H9 (cell line): ENCODE measurements around the gene GRIK4. TPM values are rescaled to one million over a fixed set of nuclear protein-coding genes. Genes with fewer than 3 reads are reported as not detected.

Source experiments
- DNase-seq: peaks from one replicate; pipeline ENCODE4 v3.0.0-alpha.2; 2017
- H2AFZ ChIP-seq: one replicate; pipeline ENCODE4 v1.6.1; 2013; ENCODE audit warnings: mild to moderate bottlenecking, low read length, control low read depth, moderate library complexity
- H2AK5ac ChIP-seq: 2 replicates; pipeline ENCODE4 v1.6.1; 2013; ENCODE audit warnings: low read length, control low read depth, mixed read lengths; ENCODE audit not compliant: insufficient read length
- H2BK120ac ChIP-seq: one replicate; pipeline ENCODE4 v1.6.1; 2013; ENCODE audit warnings: low read depth, mild to moderate bottlenecking, low read length, control low read depth, inconsistent platforms; ENCODE audit not compliant: poor library complexity, severe bottlenecking
- H2BK12ac ChIP-seq: 2 replicates; pipeline ENCODE4 v1.6.1; 2013; ENCODE audit warnings: low read length, control low read depth, mixed read lengths, low read depth; ENCODE audit not compliant: insufficient read length
- H2BK15ac ChIP-seq: 2 replicates; pipeline ENCODE4 v1.6.1; 2013; ENCODE audit warnings: low read depth, low read length, control low read depth
- H2BK20ac ChIP-seq: one replicate; pipeline ENCODE4 v1.6.1; 2013; ENCODE audit warnings: low read depth, mild to moderate bottlenecking, low read length, control low read depth, inconsistent platforms; ENCODE audit not compliant: poor library complexity, severe bottlenecking
- H2BK5ac ChIP-seq: 2 replicates; pipeline ENCODE4 v1.6.1; 2013; ENCODE audit warnings: low read length, control low read depth, mixed read lengths; ENCODE audit not compliant: insufficient read length
- H3K14ac ChIP-seq: 2 replicates; pipeline ENCODE4 v1.6.1; 2013; ENCODE audit warnings: low read length, control low read depth; ENCODE audit not compliant: insufficient read depth
- H3K18ac ChIP-seq: 2 replicates; pipeline ENCODE4 v1.6.1; 2013; ENCODE audit warnings: low read depth, mild to moderate bottlenecking, mixed read lengths, low read length, control low read depth; ENCODE audit not compliant: insufficient read length
- H3K23ac ChIP-seq: 2 replicates; pipeline ENCODE4 v1.6.1; 2013; ENCODE audit warnings: low read length, control low read depth, mixed read lengths, low read depth; ENCODE audit not compliant: insufficient read length
- H3K23me2 ChIP-seq: 2 replicates; pipeline ENCODE4 v1.6.1; 2013; ENCODE audit warnings: low read depth, mild to moderate bottlenecking, mixed read lengths, low read length, control low read depth; ENCODE audit not compliant: insufficient read length, poor library complexity, severe bottlenecking
- H3K27ac ChIP-seq: 2 replicates; pipeline ENCODE4 v1.5.1; 2013; ENCODE audit warnings: low read length, control low read depth, mixed read lengths, low read depth; ENCODE audit not compliant: insufficient read length
- H3K27me3 ChIP-seq: 2 replicates; pipeline ENCODE4 v1.6.1; 2013; ENCODE audit warnings: low read length, control low read depth, inconsistent platforms; ENCODE audit not compliant: insufficient read depth
- H3K4ac ChIP-seq: 2 replicates; pipeline ENCODE4 v1.6.1; 2013; ENCODE audit warnings: low read depth, mild to moderate bottlenecking, control low read depth, inconsistent platforms, low read length, moderate library complexity
- H3K4me1 ChIP-seq: 2 replicates; pipeline ENCODE4 v1.6.1; 2013; ENCODE audit warnings: low read length, control low read depth, inconsistent platforms; ENCODE audit not compliant: insufficient read depth
- H3K4me2 ChIP-seq: 2 replicates; pipeline ENCODE4 v1.6.1; 2013; ENCODE audit warnings: low read length, control low read depth, mixed read lengths; ENCODE audit not compliant: insufficient read length, insufficient read depth
- H3K56ac ChIP-seq: 2 replicates; pipeline ENCODE4 v1.6.1; 2013; ENCODE audit warnings: low read depth, mild to moderate bottlenecking, mixed read lengths, low read length, control low read depth; ENCODE audit not compliant: insufficient read length
- H3K79me1 ChIP-seq: 2 replicates; pipeline ENCODE4 v1.6.1; 2013; ENCODE audit warnings: low read depth, mild to moderate bottlenecking, moderate library complexity, low read length, control low read depth, inconsistent platforms; ENCODE audit not compliant: insufficient read depth, poor library complexity, severe bottlenecking
- H3K79me2 ChIP-seq: 2 replicates; pipeline ENCODE4 v1.6.1; 2013; ENCODE audit warnings: low read length, control low read depth, inconsistent platforms; ENCODE audit not compliant: insufficient read depth
- H3K9ac ChIP-seq: 2 replicates; pipeline ENCODE4 v1.6.1; 2013; ENCODE audit warnings: low read length, control low read depth, mixed read lengths; ENCODE audit not compliant: insufficient read length; ENCODE audit errors: extremely low read depth
- H3K9me3 ChIP-seq: one replicate; pipeline ENCODE4 v1.6.1; 2013; ENCODE audit warnings: low read depth, low read length, inconsistent platforms; ENCODE audit not compliant: control insufficient read depth
- H3T11ph ChIP-seq: one replicate; pipeline ENCODE4 v1.6.1; 2013; ENCODE audit warnings: mild to moderate bottlenecking, low read length, control low read depth, inconsistent platforms
- H4K20me1 ChIP-seq: one replicate; pipeline ENCODE4 v1.6.1; 2013; ENCODE audit not compliant: control insufficient read depth, insufficient read length, insufficient read depth
- H4K5ac ChIP-seq: 2 replicates; pipeline ENCODE4 v1.6.1; 2013; ENCODE audit warnings: low read depth, mild to moderate bottlenecking, mixed read lengths, low read length, control low read depth; ENCODE audit not compliant: insufficient read length
- H4K8ac ChIP-seq: replicated peaks from 2 replicates; pipeline ENCODE4 v1.6.1; 2013; ENCODE audit warnings: low read length, control low read depth, mixed read lengths, low read depth; ENCODE audit not compliant: insufficient read length
- H4K91ac ChIP-seq: 2 replicates; pipeline ENCODE4 v1.6.1; 2013; ENCODE audit warnings: low read depth, mild to moderate bottlenecking, moderate library complexity, mixed read lengths, low read length, control low read depth; ENCODE audit not compliant: insufficient read length
- H3K27ac Mint-ChIP-seq, 3 experiments: 2 replicates in 2 of 3; 3 replicates in 1 of 3; pipeline ENCODE4 v1.8.0; 2020 to 2021; ENCODE audit warnings: mixed read lengths in 3 of 3, mild to moderate bottlenecking in 1 of 3, moderate library complexity in 1 of 3
- H3K27me3 Mint-ChIP-seq: 2 replicates; pipeline ENCODE4 v1.8.0; 2021; ENCODE audit warnings: low read depth, mild to moderate bottlenecking, moderate library complexity, mixed read lengths
- H3K36me3 Mint-ChIP-seq, 3 experiments: 2 replicates in 2 of 3; 3 replicates in 1 of 3; pipeline ENCODE4 v1.8.0; 2020 to 2021; ENCODE audit warnings: low read depth in 3 of 3, mixed read lengths in 3 of 3; ENCODE audit not compliant: insufficient read depth in 1 of 3
- H3K4me1 Mint-ChIP-seq, 2 experiments: 2 replicates each; pipeline ENCODE4 v1.8.0; 2020; ENCODE audit warnings: mixed read lengths in 2 of 2
- H3K4me3 Mint-ChIP-seq, 2 experiments: 2 replicates in 1 of 2; 3 replicates in 1 of 2; pipeline ENCODE4 v1.8.0; 2020 to 2021; ENCODE audit warnings: mild to moderate bottlenecking in 2 of 2, mixed read lengths in 2 of 2, moderate library complexity in 1 of 2
- H3K9me3 Mint-ChIP-seq, 2 experiments: 2 replicates in 1 of 2; 3 replicates in 1 of 2; pipeline ENCODE4 v1.8.0; 2020; ENCODE audit warnings: mild to moderate bottlenecking in 2 of 2, mixed read lengths in 2 of 2, moderate library complexity in 1 of 2
- WGBS: extraction: QIAGEN DNeasy Blood & Tissue Kit; methylation state at CpG from one replicate; pipeline ENCODE4 v1.1.7; 2013; ENCODE audit warnings: missing lambda C conversion rate, low lambda C conversion rate, mixed read lengths; ENCODE audit not compliant: insufficient read length; ENCODE audit errors: extremely low coverage; 5-methylcytosine and 5-hydroxymethylcytosine counted together
- total RNA-seq: library from RNA; stranded (reverse); gene quantifications from 2 replicates; pipeline ENCODE4 v1.2.1, GENCODE V29; 2021
- TF ChIP-seq, protein P1 (sequence below): fragments of 200-600 bp; sonication (generic); conservative IDR thresholded peaks from 3 replicates; pipeline ENCODE4 v1.8.0; 2021; ENCODE audit warnings: antibody characterized with exemption, mild to moderate bottlenecking

GRIK4 gene
- total RNA-seq, 1 experiment from 2014 or later = 2.3 TPM

DNA sequence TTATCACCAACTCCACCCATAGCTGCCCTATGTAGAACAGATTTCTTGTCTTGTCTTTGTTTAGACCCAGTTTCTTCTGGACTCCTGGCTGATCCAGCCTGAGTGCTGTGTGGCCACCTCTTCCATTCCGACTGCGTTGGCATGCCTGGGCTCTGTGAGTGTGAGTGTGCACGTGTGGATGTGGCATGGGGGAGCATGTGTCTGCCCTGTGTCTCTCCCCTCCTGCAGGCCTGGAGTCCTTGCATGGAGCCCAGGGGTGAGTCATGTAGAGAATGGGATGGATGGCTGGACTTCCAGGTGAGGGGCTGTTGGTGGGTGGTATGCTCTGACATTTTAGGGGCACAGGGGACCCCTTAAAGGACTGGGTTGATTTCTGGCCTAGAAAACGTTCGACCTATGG, 194.7 kb downstream of the GRIK4 start:
- Histone ChIP-seq H3K79me2 (no peaks in the 10 kb centered on the region), H3K18ac (no peak overlapping the region), H3K27me3 (no peaks in the 10 kb centered on the region), H3K79me1 (no peaks in the 10 kb centered on the region), H4K91ac (no peak overlapping the region), H3K23me2 (peaks cover 6% of the 10 kb centered on the region), H3K56ac (no peak overlapping the region), H3K4ac (no peak overlapping the region), H3K4me2 (no peak overlapping the region), H2BK15ac (no peak overlapping the region), H2BK20ac (no peak overlapping the region), H3K14ac (no peak overlapping the region), H4K8ac (no peak overlapping the region), H2BK120ac (no peak overlapping the region), H3K27ac (no peak overlapping the region), H4K20me1 (no peaks in the 10 kb centered on the region), H3K4me1 (no peaks in the 10 kb centered on the region; the same call in 1 of the 2 replicates), H3K9ac (no peak overlapping the region), H3K23ac (no peak overlapping the region), H3T11ph (no peak overlapping the region), H2AK5ac (no peak overlapping the region), H2BK12ac (no peak overlapping the region), H4K5ac (no peak overlapping the region), H2AFZ (no peak overlapping the region), H2BK5ac (no peak overlapping the region), H3K9me3 (no peaks in the 10 kb centered on the region)
- Mint-ChIP-seq H3K36me3 (peaks cover 2 to 4% (median 3%) of the 10 kb centered on the region in 3 experiments; a peak in 2 of 7 replicates), H3K4me3 (no peak overlapping the region), H3K27me3 (peaks cover 16% of the 10 kb centered on the region), H3K9me3 (peaks cover 0 to 9% of the 10 kb centered on the region in 2 experiments; a peak in 3 of 5 replicates), H3K27ac (no peak overlapping the region), H3K4me1 (peaks cover 19 to 21% of the 10 kb centered on the region in 2 experiments)
- no CpG with 5 or more reads among the region's 5 CpGs for WGBS
- DNase-seq = no peak
- TF ChIP-seq, protein P1, sequence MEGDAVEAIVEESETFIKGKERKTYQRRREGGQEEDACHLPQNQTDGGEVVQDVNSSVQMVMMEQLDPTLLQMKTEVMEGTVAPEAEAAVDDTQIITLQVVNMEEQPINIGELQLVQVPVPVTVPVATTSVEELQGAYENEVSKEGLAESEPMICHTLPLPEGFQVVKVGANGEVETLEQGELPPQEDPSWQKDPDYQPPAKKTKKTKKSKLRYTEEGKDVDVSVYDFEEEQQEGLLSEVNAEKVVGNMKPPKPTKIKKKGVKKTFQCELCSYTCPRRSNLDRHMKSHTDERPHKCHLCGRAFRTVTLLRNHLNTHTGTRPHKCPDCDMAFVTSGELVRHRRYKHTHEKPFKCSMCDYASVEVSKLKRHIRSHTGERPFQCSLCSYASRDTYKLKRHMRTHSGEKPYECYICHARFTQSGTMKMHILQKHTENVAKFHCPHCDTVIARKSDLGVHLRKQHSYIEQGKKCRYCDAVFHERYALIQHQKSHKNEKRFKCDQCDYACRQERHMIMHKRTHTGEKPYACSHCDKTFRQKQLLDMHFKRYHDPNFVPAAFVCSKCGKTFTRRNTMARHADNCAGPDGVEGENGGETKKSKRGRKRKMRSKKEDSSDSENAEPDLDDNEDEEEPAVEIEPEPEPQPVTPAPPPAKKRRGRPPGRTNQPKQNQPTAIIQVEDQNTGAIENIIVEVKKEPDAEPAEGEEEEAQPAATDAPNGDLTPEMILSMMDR = no peak
